OCI-LY3 (cell line): ENCODE measurements around the gene CTXND2.

Source experiments
- CTCF ChIP-seq: fragments of 200-600, 300-600 bp; sonication (generic); IDR thresholded peaks from 2 replicates; pipeline ENCODE4 v1.5.1; 2014; ENCODE audit warnings: antibody characterized with exemption, low read length, low read depth
- EZH2phosphoT487 ChIP-seq: fragments of 200-600 bp; shearing (Covaris generic); IDR thresholded peaks from 2 replicates; pipeline ENCODE4 v1.6.1; 2018; ENCODE audit warnings: antibody characterized with exemption, mixed run types, low read depth

GRCh38 chr1:150960646-150961045 is 73.7 kb downstream of the CTXND2 start:
- TF ChIP-seq CTCF (no peak), EZH2phosphoT487 (no peak)
